K562 treated with DMSO at 1 percent for 12 hours (cell line): ENCODE data around the gene PDRG1. TPM values are rescaled to one million over a fixed set of nuclear protein-coding genes. Genes with fewer than 3 reads are reported as not detected.

Source experiments
- total RNA-seq: library from RNA; unstranded; fragments of 300-600 nt; gene quantifications from 2 replicates; pipeline ENCODE4 v1.2.3, GENCODE V29; 2022; ENCODE audit not compliant: insufficient read depth

PDRG1 gene
- 21.0 and 28.1 TPM in 2 replicates for total RNA-seq

DNA sequence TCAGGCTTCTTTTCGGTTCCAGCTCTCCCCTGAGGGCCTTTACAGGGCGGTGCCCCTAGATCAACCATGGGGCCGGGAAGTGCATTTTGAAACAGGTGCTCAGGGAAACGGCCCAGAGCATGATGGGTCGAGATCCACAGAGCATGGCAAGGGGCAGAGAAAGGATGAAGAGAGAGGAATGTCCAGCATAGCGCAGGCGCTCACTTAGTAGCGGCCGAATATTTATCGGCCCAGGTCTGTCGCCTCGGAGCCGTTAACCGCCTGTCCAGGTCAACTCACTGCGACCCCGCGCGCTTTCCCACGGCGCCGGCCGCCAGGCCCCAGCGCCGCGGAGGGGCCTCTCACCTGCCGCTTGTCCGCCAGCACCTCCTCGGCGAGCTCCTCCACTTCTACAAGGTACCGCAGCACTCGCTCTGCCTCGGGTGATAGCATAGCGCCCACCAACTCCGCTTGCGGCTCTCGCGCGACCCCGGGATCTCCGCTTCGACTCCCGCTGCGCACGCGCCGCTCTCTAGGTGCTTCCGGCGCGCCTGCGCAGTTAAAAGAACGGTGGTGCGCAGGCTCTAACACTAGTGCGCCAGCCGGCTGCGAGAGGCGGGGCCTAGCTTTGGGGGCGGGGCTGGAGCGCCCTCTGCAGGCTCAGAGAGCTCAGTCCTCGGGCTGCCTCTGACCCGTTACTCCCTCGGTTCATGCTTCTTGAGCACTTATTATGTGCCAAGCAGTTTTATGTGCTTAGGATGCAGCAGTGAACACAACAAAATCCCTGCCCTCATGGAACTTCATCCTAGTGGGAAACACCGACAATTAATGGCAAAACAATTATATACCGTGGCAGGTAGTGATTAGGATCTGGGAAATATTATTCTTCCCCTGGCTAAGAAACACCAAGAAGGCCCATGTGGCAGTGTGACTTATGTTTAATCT, at the start of gene PDRG1:
TSS of gene PDRG1 (minus strand) at position 517 of the 924 bp plus-strand sequence. CDS start at position 432, 85 bp downstream.

DNA sequence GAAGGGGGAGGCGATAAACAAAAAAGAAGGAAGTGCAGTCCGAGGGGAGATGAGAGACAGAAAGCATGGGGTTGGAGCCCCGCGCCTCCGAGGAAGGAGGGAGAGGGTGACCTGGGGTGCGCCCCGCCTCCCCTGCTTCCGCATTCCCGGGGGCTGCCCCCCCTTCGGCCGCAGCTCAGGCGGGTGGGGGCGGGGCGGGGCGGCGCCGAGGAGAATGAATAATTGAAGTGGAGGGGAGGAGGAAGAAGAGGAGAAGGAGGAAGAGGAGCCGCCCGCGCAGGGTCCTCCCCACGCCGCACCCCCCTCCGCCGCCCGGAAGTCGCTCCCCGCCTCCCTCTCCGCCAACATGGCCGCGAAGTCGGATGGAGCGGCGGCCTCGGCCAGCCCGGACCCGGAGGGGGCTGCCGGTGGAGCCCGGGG, 16.0 kb upstream of the PDRG1 start, which contains the start of gene XKR7:
TSS of gene XKR7 (plus strand) at position 322 of the 420 bp plus-strand sequence. CDS start at position 347, 25 bp downstream.

Other genes with a start within 250 kb of the PDRG1 start
- gene BCL2L1, start 229.2 kb downstream of the PDRG1 start, total RNA-seq: 116 and 154 TPM in 2 replicates
- 64.5 and 132 TPM in 2 replicates for gene TPX2, start 212.8 kb downstream of the PDRG1 start, total RNA-seq
- gene MYLK2, start 132.7 kb downstream of the PDRG1 start, total RNA-seq: 0.84 and 0.97 TPM in 2 replicates
- not detected in 2 replicates for gene FOXS1, start 106.4 kb downstream of the PDRG1 start, total RNA-seq
- 0.67 TPM in 1 of 2 replicates, not detected in the other for gene DUSP15, start 81.5 kb downstream of the PDRG1 start, total RNA-seq
- gene TTLL9, start 81.4 kb downstream of the PDRG1 start, total RNA-seq: not detected in 2 replicates
- not detected in 2 replicates for gene XKR7, start 16.1 kb upstream of the PDRG1 start, total RNA-seq
- gene CCM2L, start 58.4 kb upstream of the PDRG1 start, total RNA-seq: 0.75 TPM in 1 of 2 replicates, not detected in the other
- gene HCK, start 100.2 kb upstream of the PDRG1 start, total RNA-seq: not detected in 2 replicates
- gene TM9SF4, start 157.7 kb upstream of the PDRG1 start, total RNA-seq: 12.4 and 38.3 TPM in 2 replicates